ENCODE results near the gene TMEM163.

The TMEM163 gene

GRCh38 chr2:134704173-134704572 is 14.6 kb downstream of the TMEM163 start:
- ChIA-PET POLR2A (ENCODE audit: low non-redundant PET) (no interaction called here), CTCF (interaction anchor here (0.6 kb wide), 1 partner anchor 172 kb away, joined by 3 read pairs; no protein-coding TSS in a partner anchor)
- no peak for DNase-seq (ENCODE audit: low spot score)
- no peak overlapping the region for H3K27ac ChIP-seq
- no peak for TF ChIP-seq CTCF (conservative IDR thresholded peaks at IDR 0.05; ENCODE audit: low read depth)

- TF ChIP-seq CTCF (conservative IDR thresholded peaks at IDR 0.05; ENCODE audit: low read depth) = no peak
- CTCF ChIA-PET = interaction anchor here (0.6 kb wide), 1 partner anchor 171 kb away, joined by 3 read pairs; no protein-coding TSS in a partner anchor
- H3K27ac ChIP-seq = no peak overlapping the region
- POLR2A ChIA-PET (ENCODE audit: low non-redundant PET) = no interaction called here
- no peak for DNase-seq (ENCODE audit: low spot score)
Measured at GRCh38 chr2:134703426-134703825, 15.4 kb downstream of the TMEM163 start.

- ChIA-PET POLR2A (ENCODE audit: low non-redundant PET) (no interaction called here), CTCF (no interaction called here)
- H3K27ac ChIP-seq = no peak overlapping the region
- DNase-seq (ENCODE audit: low spot score) = no peak
- TF ChIP-seq CTCF (conservative IDR thresholded peaks at IDR 0.05; ENCODE audit: low read depth) = no peak
Measured at GRCh38 chr2:134700730-134701129, 18.1 kb downstream of the TMEM163 start.

DNA sequence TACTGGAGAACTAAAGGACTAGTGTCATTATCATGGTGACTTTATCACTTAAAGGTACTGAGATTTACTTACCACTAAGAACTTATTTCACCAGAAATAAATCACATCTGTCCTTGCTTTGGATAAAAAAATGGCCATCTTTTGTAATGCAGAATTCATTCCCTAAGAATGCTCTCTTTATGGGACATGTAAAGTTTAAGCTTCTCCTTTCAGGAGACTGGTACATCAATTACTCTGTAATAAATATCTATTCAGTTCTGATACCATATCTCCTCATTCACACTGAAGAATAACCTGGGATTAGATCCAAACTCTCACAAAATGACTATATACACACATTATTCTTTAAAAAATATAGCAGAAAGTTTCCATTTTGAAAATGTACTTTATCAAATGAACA is 24.4 kb downstream of the TMEM163 start:
- no peak for TF ChIP-seq CTCF (conservative IDR thresholded peaks at IDR 0.05; ENCODE audit: low read depth)
- DNase-seq (ENCODE audit: low spot score) = no peak
- ChIA-PET POLR2A (ENCODE audit: low non-redundant PET) (no interaction called here), CTCF (no interaction called here)
- H3K27ac ChIP-seq = no peak overlapping the region

- ChIA-PET CTCF (interaction anchor here (0.7 kb wide), 1 partner anchor 34 kb away, joined by 4 read pairs; no protein-coding TSS in a partner anchor), POLR2A (ENCODE audit: low non-redundant PET) (no interaction called here)
- no peak for DNase-seq (ENCODE audit: low spot score)
- no peak overlapping the region for H3K27ac ChIP-seq
- TF ChIP-seq CTCF (conservative IDR thresholded peaks at IDR 0.05; ENCODE audit: low read depth) = no peak
Measured at GRCh38 chr2:134693359-134694330, 25.2 kb downstream of the TMEM163 start.

- TF ChIP-seq CTCF (conservative IDR thresholded peaks at IDR 0.05; ENCODE audit: low read depth) = no peak
- CTCF ChIA-PET = no interaction called here
- POLR2A ChIA-PET (ENCODE audit: low non-redundant PET) = no interaction called here
- no peak overlapping the region for H3K27ac ChIP-seq
- DNase-seq (ENCODE audit: low spot score) = no peak
Measured at GRCh38 chr2:134692499-134692898, 26.3 kb downstream of the TMEM163 start.

All from RWPE1 (cell line).